CD4-positive, alpha-beta T cell treated with Interleukin-4 for 1 hour (primary cell): ENCODE results near the gene PEX11B.
A peak's percentile ranks its signal among the peaks of the same experiment; 100 is the strongest.

ENCODE experiments used
- DNase-seq, 2 donors: peaks; one replicate each; pipeline ENCODE4 v3.0.0-alpha.2; 2020 to 2022

Gene PEX11B

DNA sequence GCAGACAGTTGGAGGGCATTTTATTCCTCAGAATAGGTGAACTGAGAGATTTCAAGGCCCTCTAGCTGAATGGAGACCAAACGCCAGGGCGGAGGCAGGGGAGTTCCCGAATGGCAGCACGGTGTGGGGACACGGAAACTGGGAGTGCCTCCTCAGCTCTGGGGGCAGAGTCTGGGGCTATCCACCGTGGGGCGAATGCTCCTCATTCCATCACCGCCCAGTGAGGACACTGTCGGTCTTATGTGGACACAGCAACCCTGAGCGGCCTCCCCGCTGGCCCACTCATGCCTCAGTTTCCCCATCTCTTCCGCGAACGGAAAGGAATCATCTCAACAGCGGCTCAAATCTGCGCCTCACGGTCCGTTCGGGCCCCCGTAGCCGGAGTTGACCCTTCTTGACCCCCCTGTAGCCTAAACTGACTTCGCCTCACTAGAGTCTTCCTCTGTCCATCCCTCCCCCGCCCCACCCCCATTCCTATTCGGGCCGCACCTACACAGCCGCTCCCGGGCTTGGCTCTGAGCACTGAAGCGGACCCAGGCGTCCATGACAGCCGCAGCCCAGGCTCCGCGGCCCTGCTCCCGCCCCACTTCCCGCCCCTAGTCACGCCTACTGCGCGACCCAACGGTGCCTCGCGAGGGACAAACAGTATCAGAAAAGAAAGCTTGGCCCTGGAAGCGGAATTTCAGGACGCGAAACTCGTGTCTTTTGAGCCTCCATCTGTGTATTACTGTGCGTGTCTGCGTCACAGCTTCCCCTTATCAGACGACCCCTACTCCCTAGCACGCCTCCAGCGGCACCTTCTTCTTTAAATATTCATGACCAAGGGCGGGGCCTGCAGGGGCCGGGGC, at the start of gene PEX11B:
Gene PEX11B (minus strand): TSS at position 574 of the 848 bp plus-strand sequence. CDS start 29 bp downstream, at position 545.
- peak; percentile 95 for DNase-seq

DNA sequence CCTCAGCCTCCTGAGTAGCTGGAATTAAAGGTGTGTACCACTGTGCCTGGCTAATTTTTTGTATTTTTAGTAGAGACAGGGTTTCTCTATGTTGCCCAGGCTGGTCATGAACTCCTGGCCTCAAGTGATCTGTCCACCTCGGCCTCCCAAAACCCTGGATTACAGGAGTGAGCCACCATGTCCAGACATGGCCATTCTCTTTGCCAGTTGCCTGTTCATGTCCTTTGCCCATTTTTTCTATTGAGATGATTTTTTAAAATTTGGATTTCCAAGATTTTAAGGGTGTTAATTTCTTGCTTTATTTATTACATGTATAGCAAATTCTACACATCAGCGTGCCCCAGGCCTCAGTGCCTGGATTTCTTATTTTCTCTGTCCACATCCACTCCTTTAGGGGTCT, 48.8 kb upstream of the PEX11B start:
- no peak for DNase-seq

DNA sequence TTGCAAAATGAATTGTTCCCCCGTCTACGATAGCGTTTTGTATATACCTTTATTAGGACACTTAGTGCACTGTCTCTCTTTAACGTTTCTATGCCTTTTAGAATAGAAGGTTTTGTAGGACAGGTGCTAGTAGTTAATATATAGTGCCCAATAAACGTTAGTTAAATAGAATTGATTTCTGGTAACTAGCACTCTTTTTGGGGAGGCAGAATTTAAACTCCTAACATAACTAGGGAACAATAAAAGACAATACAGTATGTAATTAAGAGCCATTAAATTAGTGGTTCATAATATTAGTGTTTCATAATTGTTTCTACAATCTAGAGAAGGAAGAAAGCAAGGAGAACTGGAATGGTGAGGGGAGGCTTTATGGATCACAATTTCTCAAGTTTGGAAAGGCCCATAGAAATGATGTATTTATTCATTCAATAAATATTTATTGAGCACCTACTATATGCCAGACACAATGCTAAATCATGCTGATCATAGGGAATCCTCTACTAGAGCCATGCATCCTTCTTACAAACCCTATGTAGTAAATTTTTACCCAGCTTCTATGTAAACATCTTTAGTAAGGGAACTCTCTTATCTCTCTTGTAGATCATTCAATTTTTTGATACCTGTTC, 46.7 kb upstream of the PEX11B start:
- DNase-seq: no peak

GRCh38 chr1:145964328-145965118, 46.0 kb upstream of the PEX11B start, which contains the start of the genes ANKRD34A and POLR3GL:
Gene ANKRD34A (minus strand): TSS chr1:145964575. CDS start chr1:145961759, 2,816 bp downstream.
Gene POLR3GL (plus strand): TSS chr1:145964690. CDS start chr1:145974866, 10,176 bp downstream.
- DNase-seq: peak; percentile 93 to 94

GRCh38 chr1:145963265-145964019, 44.9 kb upstream of the PEX11B start:
- no peak for DNase-seq

GRCh38 chr1:145962157-145963102, 43.9 kb upstream of the PEX11B start:
- peak in 1 of 2 donors; percentile 54 for DNase-seq

GRCh38 chr1:145961425-145962156, 43.1 kb upstream of the PEX11B start:
- peak; percentile 36 for DNase-seq

GRCh38 chr1:145961109-145961424, 42.5 kb upstream of the PEX11B start:
- no peak for DNase-seq

DNA sequence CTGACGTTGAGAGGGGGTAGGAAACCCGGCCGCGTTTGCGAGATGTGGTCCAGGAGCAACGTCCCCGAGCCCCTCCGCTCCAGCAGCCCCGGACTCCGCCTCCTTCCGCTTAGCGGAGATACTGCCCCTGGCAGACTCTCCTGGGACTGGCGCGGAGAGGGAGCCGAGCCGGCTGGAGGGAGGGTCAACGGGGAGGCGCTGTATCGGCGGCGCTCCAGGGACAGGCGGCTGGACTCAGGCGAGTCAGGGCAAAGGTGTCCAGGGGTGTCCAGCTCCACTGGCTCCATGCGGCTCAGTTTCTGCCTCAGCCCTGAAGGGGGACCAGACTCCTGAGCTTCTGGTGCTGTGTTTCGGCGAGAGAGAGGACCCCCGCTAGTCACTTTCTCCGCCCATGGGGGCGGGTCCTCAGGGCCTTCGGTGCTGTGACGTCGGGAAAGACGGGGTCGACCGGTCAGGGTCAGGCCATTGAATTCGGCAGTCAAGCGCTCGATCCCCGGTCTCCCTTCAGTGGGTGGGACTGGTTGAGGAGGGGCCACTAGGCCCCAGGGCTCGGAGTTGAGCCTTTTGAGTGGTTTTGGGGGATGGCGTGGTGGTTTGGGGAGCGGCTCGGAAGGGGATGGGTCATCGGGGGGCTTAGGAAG, 42.1 kb upstream of the PEX11B start:
- peak; percentile 43 to 51 for DNase-seq

DNA sequence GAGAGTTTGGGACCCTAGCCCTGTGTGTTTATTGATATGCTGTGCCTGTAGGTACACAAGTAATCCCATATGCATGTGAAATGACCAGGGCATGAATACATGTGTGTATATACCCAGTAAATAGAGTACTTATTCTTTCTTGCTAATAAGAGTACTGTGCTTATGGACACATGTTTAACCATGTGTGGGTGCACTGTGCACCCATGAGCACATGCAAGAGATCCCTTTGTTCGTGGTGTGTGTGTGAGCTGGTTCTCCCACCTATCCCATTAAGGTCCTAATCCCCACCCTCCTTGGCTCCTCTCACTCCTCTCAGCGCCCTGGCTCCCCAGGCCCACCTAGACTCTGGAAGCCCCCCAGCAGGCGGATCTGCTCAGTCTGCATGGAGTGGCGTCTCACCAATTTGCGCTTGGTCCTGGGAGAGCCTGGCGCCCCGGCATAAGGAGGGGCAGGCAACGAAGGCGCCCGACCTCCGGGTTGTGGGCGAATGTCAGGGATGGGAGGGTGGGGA, 41.5 kb upstream of the PEX11B start:
- no peak for DNase-seq

GRCh38 chr1:145959333-145959732, 40.8 kb upstream of the PEX11B start:
- DNase-seq: no peak

- no peak for DNase-seq
These were observed 40.2 kb upstream of the PEX11B start for GRCh38 chr1:145958734-145959133.

DNA sequence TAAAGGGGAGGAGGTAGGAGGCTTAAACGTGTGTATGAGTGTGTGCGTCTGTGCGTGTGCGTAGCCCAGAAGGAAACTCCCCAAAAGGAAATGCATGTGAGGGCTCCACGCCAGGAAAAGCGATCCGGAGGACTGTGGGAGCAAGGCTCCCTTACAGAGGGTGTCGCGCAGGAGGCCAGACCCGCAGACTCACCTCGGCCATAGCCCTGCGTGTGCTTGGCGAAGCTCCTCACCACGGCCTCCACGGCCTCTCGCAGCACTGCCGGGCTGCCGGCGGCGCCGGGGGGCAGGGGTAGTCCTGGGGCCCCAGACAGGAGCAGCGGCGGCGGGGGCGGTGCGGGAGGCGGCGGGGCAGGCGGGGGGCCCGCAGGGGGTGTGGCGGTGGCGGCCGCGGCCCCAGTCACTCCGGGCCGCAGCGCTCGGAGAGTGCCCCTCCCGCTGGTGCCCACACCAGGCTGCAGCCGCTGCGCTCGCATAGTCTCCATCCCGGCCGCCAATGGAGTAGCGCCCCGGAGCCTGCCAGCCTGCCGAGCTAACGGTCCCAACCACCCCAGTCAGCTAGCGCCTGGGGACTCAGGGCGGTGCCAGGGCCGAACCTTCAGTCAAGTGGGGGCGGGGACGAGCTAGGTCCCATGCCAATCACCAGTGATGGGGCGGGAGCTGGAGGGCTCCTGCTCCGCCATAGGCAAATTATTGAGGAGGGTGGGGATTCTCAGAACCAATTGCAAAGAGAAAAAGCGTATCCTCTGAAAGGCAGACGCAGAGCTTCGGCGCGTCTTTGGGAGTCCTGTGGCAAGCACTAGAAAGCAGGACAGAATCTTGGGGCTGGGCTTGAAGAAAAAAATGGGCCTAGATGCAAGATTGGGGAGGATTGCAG, 39.2 kb upstream of the PEX11B start, which contains the start of gene LIX1L:
Gene LIX1L (minus strand): TSS at position 575 of the 877 bp plus-strand sequence. CDS start 90 bp downstream, at position 485.
- peak; percentile 94 to 95 for DNase-seq

DNA sequence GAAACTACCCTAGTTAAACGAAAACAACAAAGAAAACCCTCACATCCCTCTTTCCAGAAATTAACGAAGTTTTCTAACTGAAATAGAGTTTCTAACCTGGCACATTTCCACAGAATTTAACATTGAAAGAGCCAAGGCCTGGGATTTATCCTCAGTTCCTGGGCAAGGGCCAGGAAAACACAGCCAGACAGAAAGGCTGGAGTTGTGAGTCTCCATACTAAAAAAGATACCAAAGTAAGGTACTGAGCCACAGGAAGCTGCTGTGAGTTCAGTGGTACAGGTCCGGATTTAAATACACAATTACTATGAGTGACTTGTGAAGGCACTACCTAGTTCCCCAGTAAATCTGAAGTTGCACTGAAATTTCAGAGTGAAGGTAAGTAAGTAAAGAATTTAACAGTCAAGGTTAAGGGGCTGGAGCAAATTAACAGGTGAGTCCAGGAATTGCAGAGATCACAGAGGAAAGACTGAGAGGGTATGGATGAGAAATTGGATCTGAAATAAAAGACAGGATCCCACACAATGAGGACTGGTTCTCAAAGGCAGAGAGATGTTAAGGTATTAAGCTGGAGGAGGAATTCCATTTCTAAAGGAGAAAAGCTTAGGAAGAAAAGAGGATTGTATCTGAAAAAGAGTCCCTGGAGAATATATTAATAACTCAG, 38.4 kb upstream of the PEX11B start:
- DNase-seq: peak in 1 of 2 donors; percentile 41

DNA sequence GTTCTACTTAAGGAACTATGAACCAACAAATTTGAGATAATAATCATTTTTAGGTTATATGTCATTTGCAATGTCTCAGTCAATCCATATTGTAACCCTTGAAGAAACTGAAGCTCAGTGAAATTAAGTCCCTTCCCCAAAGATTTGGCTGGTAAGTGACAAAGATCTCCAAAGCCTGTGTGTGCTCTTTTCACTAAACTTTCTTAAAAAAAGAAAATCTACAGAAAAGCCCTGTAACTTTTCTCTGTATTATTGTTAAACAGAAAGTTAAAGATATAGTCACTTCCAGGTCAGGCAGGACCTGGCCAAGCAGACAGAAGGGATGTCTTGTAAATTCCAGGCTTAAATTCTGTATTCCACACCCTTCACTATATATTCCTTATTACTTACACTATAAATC, 37.8 kb upstream of the PEX11B start:
- no peak for DNase-seq

DNA sequence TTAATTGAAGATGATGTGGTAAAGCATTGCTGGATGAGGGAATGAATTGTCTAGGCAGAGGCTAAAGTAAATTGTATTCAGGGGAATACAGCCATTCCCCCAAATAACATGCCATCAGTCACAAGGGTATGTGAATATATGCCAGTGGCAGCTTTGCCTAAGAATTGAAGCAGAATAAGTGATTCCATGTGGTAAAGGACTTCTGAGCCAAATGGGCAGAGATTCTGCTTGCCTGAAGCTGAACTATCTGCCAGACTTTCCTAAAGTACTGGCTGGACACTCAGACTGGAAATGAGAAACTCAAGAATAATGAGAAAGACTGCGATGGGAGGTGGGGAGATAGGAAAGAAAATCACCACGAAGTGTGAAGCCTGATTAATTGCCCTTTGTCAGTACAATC, 36.9 kb upstream of the PEX11B start:
- no peak for DNase-seq

- no peak for DNase-seq
These were observed 35.3 kb upstream of the PEX11B start for GRCh38 chr1:145953861-145954260.

- no peak for DNase-seq
These were observed 34.4 kb upstream of the PEX11B start for GRCh38 chr1:145952903-145953302.
